Keratinocyte (primary cell): ENCODE data around the gene ZNF431. TPM values are rescaled to one million over a fixed set of nuclear protein-coding genes. Genes with fewer than 3 reads are reported as not detected.
A peak's percentile ranks its signal among the peaks of the same experiment; 100 is the strongest.

Experiments
- DNase-seq: peaks from one replicate; pipeline ENCODE4 v3.0.0-alpha.2; 2011; ENCODE audit warnings: low read depth, missing footprints, low spot score
- FAIRE-seq: peaks from 2 replicates; lab custom pipeline; 2011; peaks lifted over from hg19 to GRCh38; lab: Jason Lieb, UNC
- H2AFZ ChIP-seq: 2 replicates; pipeline ENCODE4 v1.6.0; 2012; ENCODE audit warnings: low read length, control low read depth, inconsistent platforms; ENCODE audit not compliant: control insufficient read depth
- H3K27ac ChIP-seq: 2 replicates; pipeline ENCODE4 v1.5.1; 2011; ENCODE audit warnings: low read length; ENCODE audit not compliant: control insufficient read depth, insufficient read depth
- H3K27me3 ChIP-seq: 3 replicates; pipeline ENCODE4 v1.6.0; 2011; ENCODE audit warnings: low read length; ENCODE audit not compliant: control insufficient read depth, insufficient read depth; ENCODE audit errors: extremely low read depth
- H3K36me3 ChIP-seq, 2 experiments: 2 replicates in 1 of 2; 3 replicates in 1 of 2; pipeline ENCODE4 v1.5.1; 2011; ENCODE audit warnings: low read length in 2 of 2, mild to moderate bottlenecking in 1 of 2; ENCODE audit not compliant: control insufficient read depth in 2 of 2, insufficient read depth in 2 of 2; ENCODE audit errors: extremely low read depth in 1 of 2
- H3K4me1 ChIP-seq: 3 replicates; pipeline ENCODE4 v1.5.1; 2011; ENCODE audit warnings: low read length; ENCODE audit not compliant: control insufficient read depth, insufficient read depth; ENCODE audit errors: extremely low read depth
- H3K4me2 ChIP-seq: 3 replicates; pipeline ENCODE4 v1.6.0; 2011; ENCODE audit warnings: low read depth, low read length; ENCODE audit not compliant: control insufficient read depth, insufficient read depth; ENCODE audit errors: extremely low read depth
- H3K4me3 ChIP-seq, 3 experiments: fragments of 200-600 bp in 1 of 3; sonication (generic) in 1 of 3; 2 replicates in 2 of 3; 3 replicates in 1 of 3; pipeline ENCODE4 v1.5.1; 2011 to 2016; ENCODE audit warnings: low read length in 3 of 3, mild to moderate bottlenecking in 3 of 3, control low read depth in 2 of 3, inconsistent platforms in 1 of 3, low read depth in 1 of 3, mixed read lengths in 1 of 3, mixed run types in 1 of 3, moderate library complexity in 1 of 3; ENCODE audit not compliant: control insufficient read depth in 2 of 3, insufficient read depth in 2 of 3; ENCODE audit errors: extremely low read depth in 1 of 3
- H3K79me2 ChIP-seq: 2 replicates; pipeline ENCODE4 v1.6.0; 2012; ENCODE audit warnings: low read length; ENCODE audit not compliant: control insufficient read depth, insufficient read depth
- H3K9ac ChIP-seq: 3 replicates; pipeline ENCODE4 v1.6.0; 2011; ENCODE audit warnings: low read length; ENCODE audit not compliant: control insufficient read depth, insufficient read depth; ENCODE audit errors: extremely low read depth
- H3K9me1 ChIP-seq: 3 replicates; pipeline ENCODE4 v1.6.0; 2011; ENCODE audit warnings: low read length; ENCODE audit not compliant: control insufficient read depth, insufficient read depth; ENCODE audit errors: extremely low read depth
- H3K9me3 ChIP-seq: 2 replicates; pipeline ENCODE4 v1.5.1; 2012; ENCODE audit warnings: low read depth, low read length; ENCODE audit not compliant: control insufficient read depth
- H4K20me1 ChIP-seq: 3 replicates; pipeline ENCODE4 v1.6.0; 2011; ENCODE audit warnings: low read length; ENCODE audit not compliant: control insufficient read depth, insufficient read depth; ENCODE audit errors: extremely low read depth
- EZH2 ChIP-seq: IDR thresholded peaks from one replicate; pipeline ENCODE4 v1.6.1; 2012; ENCODE audit warnings: inconsistent platforms, mild to moderate bottlenecking, low read length, moderate library complexity
- dilution Hi-C: fragments of 300-500 bp; cut with MboI; formaldehyde crosslinking; loops from one replicate; pipeline ENCODE4 v1.7.0; 2020; ENCODE audit warnings: low sequenced_read_pairs; ENCODE audit not compliant: extremely low pct_ligation_motif_present
- polyA plus RNA-seq, 5 experiments: library from polyadenylated mRNA; depleted of rRNA in 3 of 5; stranded (reverse) in 3 of 5; stranded (forward) in 1 of 5; unstranded in 1 of 5; fragments of >200 nt; gene quantifications; 1 replicate in 1 of 5; 2 replicates in 3 of 5; 3 replicates in 1 of 5; pipeline versions ENCODE4 v1.2.1 to v1.2.3, GENCODE V29; 2011 to 2012; ENCODE audit warnings: missing spikeins in 2 of 5, low read depth in 1 of 5, low replicate concordance in 1 of 5
- TF ChIP-seq, protein P1 (sequence below), 3 experiments: IDR thresholded peaks in 1 of 3; conservative IDR thresholded peaks in 1 of 3; optimal IDR thresholded peaks in 1 of 3; 2 replicates in 2 of 3; 3 replicates in 1 of 3; pipeline versions ENCODE3 to v1.5.1; 2011; ENCODE audit warnings: low read length in 3 of 3, mild to moderate bottlenecking in 3 of 3, moderate library complexity in 2 of 3, control low read depth in 1 of 3, inconsistent platforms in 1 of 3; ENCODE audit not compliant: insufficient read depth in 2 of 3; ENCODE audit errors: extremely low read depth in 1 of 3

Gene ZNF431
- polyA plus RNA-seq, 1 donor (not counting 4 experiments of a cell fraction or from before 2014, with no cell fraction given) = 15.7 TPM

GRCh38 chr19:21101521-21102242 is 40.2 kb upstream of the ZNF431 start:
- Histone ChIP-seq H3K9me3 (no peaks in the 10 kb centered on the region), H4K20me1 (no peaks in the 10 kb centered on the region), H3K27ac (no peak overlapping the region), H2AFZ (no peak overlapping the region), H3K27me3 (no peaks in the 10 kb centered on the region), H3K36me3 (peaks cover 0 to 2% of the 10 kb centered on the region in 2 experiments), H3K9me1 (no peaks in the 10 kb centered on the region), H3K79me2 (no peaks in the 10 kb centered on the region), H3K4me1 (peaks cover 14% of the 10 kb centered on the region), H3K4me3 (no peak overlapping the region), H3K9ac (no peak overlapping the region), H3K4me2 (no peak overlapping the region)
- no peak for TF ChIP-seq EZH2
- TF ChIP-seq, protein P1, sequence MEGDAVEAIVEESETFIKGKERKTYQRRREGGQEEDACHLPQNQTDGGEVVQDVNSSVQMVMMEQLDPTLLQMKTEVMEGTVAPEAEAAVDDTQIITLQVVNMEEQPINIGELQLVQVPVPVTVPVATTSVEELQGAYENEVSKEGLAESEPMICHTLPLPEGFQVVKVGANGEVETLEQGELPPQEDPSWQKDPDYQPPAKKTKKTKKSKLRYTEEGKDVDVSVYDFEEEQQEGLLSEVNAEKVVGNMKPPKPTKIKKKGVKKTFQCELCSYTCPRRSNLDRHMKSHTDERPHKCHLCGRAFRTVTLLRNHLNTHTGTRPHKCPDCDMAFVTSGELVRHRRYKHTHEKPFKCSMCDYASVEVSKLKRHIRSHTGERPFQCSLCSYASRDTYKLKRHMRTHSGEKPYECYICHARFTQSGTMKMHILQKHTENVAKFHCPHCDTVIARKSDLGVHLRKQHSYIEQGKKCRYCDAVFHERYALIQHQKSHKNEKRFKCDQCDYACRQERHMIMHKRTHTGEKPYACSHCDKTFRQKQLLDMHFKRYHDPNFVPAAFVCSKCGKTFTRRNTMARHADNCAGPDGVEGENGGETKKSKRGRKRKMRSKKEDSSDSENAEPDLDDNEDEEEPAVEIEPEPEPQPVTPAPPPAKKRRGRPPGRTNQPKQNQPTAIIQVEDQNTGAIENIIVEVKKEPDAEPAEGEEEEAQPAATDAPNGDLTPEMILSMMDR (optimal IDR thresholded peaks at IDR 0.05 in 1 of 3, IDR thresholded peaks at IDR 0.05 in 1 of 3, conservative IDR thresholded peaks at IDR 0.05 in 1 of 3; ENCODE audit: extremely low read depth in 1 of 3, insufficient read depth in 2 of 3, low read length in 3 of 3) = no peak
- dilution Hi-C loops = no loop called here
- DNase-seq = no peak
- peak; percentile 9 for FAIRE-seq

DNA sequence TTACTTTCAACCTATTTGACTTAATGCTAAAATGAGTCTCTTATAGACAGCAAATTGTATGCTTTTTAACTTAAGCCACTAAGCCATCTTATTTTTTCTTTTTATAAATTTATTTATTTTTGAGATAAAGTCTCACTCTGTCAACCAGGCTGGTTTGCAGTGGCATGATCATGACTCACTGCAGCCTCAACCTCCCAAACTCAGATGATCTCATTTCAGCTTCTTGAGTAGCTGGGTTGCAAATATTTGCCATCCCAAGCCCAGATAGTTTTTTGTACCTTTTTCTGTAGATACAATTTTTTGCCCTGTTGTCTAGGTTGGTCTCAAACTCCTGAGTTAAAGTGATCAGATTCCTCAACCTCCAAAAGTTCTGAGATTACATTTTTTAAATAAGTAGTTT is 32.7 kb upstream of the ZNF431 start:
- dilution Hi-C loops = no loop called here
- no peaks in the 10 kb centered on the region for H4K20me1 ChIP-seq
- TF ChIP-seq, protein P1 (optimal IDR thresholded peaks at IDR 0.05 in 1 of 3, IDR thresholded peaks at IDR 0.05 in 1 of 3, conservative IDR thresholded peaks at IDR 0.05 in 1 of 3; ENCODE audit: extremely low read depth in 1 of 3, insufficient read depth in 2 of 3, low read length in 3 of 3) = no peak
- TF ChIP-seq EZH2 = no peak
- H3K27me3 ChIP-seq = no peaks in the 10 kb centered on the region
- H3K79me2 ChIP-seq = no peaks in the 10 kb centered on the region
- FAIRE-seq (peak; percentile 43), DNase-seq (no peak)
- no peaks in the 10 kb centered on the region for H3K9me1 ChIP-seq
- H3K27ac ChIP-seq = no peak overlapping the region
- no peak overlapping the region for H3K4me2 ChIP-seq
- peaks cover 0 to 2% of the 10 kb centered on the region in 2 experiments for H3K36me3 ChIP-seq
- H2AFZ ChIP-seq = no peak overlapping the region
- no peaks in the 10 kb centered on the region for H3K9me3 ChIP-seq
- H3K9ac ChIP-seq = no peak overlapping the region
- H3K4me3 ChIP-seq = no peak overlapping the region
- H3K4me1 ChIP-seq = no peaks in the 10 kb centered on the region
